ENCODE data around the gene STAMBPL1. TPM values are rescaled to one million over a fixed set of nuclear protein-coding genes. Genes with fewer than 3 reads are reported as not detected.

STAMBPL1 gene
- total RNA-seq, 1 donor from 2014 or later, result 8.4 TPM

GRCh38 chr10:88963318-88963717 lies 83.3 kb downstream of the STAMBPL1 start:
- H3K36me3 Mint-ChIP-seq, result no peaks in the 10 kb centered on the region
- peak; percentile 56 for TF ChIP-seq CTCF (conservative IDR thresholded peaks at IDR 0.05)
- H3K27ac Mint-ChIP-seq, result no peak overlapping the region
- H3K27me3 Mint-ChIP-seq, result no peaks in the 10 kb centered on the region
- H3K9me3 Mint-ChIP-seq, result no peaks in the 10 kb centered on the region
- DNase-seq (ENCODE audit: extremely low spot score, unreplicated experiment), result no peak
- H3K4me3 Mint-ChIP-seq, result no peak overlapping the region
- H3K4me1 Mint-ChIP-seq (ENCODE audit: unreplicated experiment), result no peaks in the 10 kb centered on the region

- DNase-seq (ENCODE audit: extremely low spot score, unreplicated experiment), result no peak
- TF ChIP-seq CTCF (conservative IDR thresholded peaks at IDR 0.05), result no peak
- H3K27ac Mint-ChIP-seq, result no peak overlapping the region
- no peak overlapping the region for H3K4me3 Mint-ChIP-seq
- no peaks in the 10 kb centered on the region for H3K9me3 Mint-ChIP-seq
- no peaks in the 10 kb centered on the region for H3K36me3 Mint-ChIP-seq
- H3K4me1 Mint-ChIP-seq (ENCODE audit: unreplicated experiment), result no peaks in the 10 kb centered on the region
- H3K27me3 Mint-ChIP-seq, result no peaks in the 10 kb centered on the region
Observed at GRCh38 chr10:88964360-88964759, 84.3 kb downstream of the STAMBPL1 start.

- DNase-seq (ENCODE audit: extremely low spot score, unreplicated experiment), result no peak
- no peak for TF ChIP-seq CTCF (conservative IDR thresholded peaks at IDR 0.05)
- H3K4me1 Mint-ChIP-seq (ENCODE audit: unreplicated experiment), result no peaks in the 10 kb centered on the region
- no peak overlapping the region for H3K4me3 Mint-ChIP-seq
- H3K27ac Mint-ChIP-seq, result peak overlapping the region; percentile 5
- H3K36me3 Mint-ChIP-seq, result no peaks in the 10 kb centered on the region
- no peaks in the 10 kb centered on the region for H3K27me3 Mint-ChIP-seq
- H3K9me3 Mint-ChIP-seq, result no peaks in the 10 kb centered on the region
Observed at GRCh38 chr10:88964869-88965415, 84.9 kb downstream of the STAMBPL1 start.

- H3K27ac Mint-ChIP-seq, result no peak overlapping the region
- DNase-seq (ENCODE audit: extremely low spot score, unreplicated experiment), result no peak
- H3K4me3 Mint-ChIP-seq, result no peak overlapping the region
- H3K9me3 Mint-ChIP-seq, result no peaks in the 10 kb centered on the region
- no peak for TF ChIP-seq CTCF (conservative IDR thresholded peaks at IDR 0.05)
- no peaks in the 10 kb centered on the region for H3K27me3 Mint-ChIP-seq
- H3K4me1 Mint-ChIP-seq (ENCODE audit: unreplicated experiment), result no peaks in the 10 kb centered on the region
- no peaks in the 10 kb centered on the region for H3K36me3 Mint-ChIP-seq
Observed at GRCh38 chr10:88966797-88967196, 86.8 kb downstream of the STAMBPL1 start.

- H3K4me1 Mint-ChIP-seq (ENCODE audit: unreplicated experiment), result no peaks in the 10 kb centered on the region
- no peak overlapping the region for H3K4me3 Mint-ChIP-seq
- TF ChIP-seq CTCF (conservative IDR thresholded peaks at IDR 0.05), result no peak
- DNase-seq (ENCODE audit: extremely low spot score, unreplicated experiment), result no peak
- no peak overlapping the region for H3K27ac Mint-ChIP-seq
- no peaks in the 10 kb centered on the region for H3K9me3 Mint-ChIP-seq
- H3K27me3 Mint-ChIP-seq, result no peaks in the 10 kb centered on the region
- no peaks in the 10 kb centered on the region for H3K36me3 Mint-ChIP-seq
Observed at GRCh38 chr10:88968391-88968790, 88.3 kb downstream of the STAMBPL1 start.

All from type B pancreatic cell (in vitro differentiated cells).